HepG2 (cell line): ENCODE measurements around the gene LINGO3. TPM values are rescaled to one million over a fixed set of nuclear protein-coding genes. Genes with fewer than 3 reads are reported as not detected.
A peak's percentile ranks its signal among the peaks of the same experiment; 100 is the strongest.

Experiments used
- CTCF ChIP-seq: sonication (generic); formaldehyde crosslinking; IDR thresholded peaks from 2 replicates; pipeline ENCODE4 v1.5.0; 2020; ENCODE audit warnings: mild to moderate bottlenecking, missing genetic modification reagents, moderate library complexity
- DNMT3B ChIP-seq: conservative IDR thresholded peaks from 2 replicates; pipeline ENCODE4 v1.6.1; 2016; ENCODE audit warnings: missing biosample characterization, control low read depth
- GATAD2A ChIP-seq: IDR thresholded peaks from 2 replicates; pipeline ENCODE4 v1.6.1; 2016
- HOXA9 ChIP-seq: sonication (generic); formaldehyde crosslinking; IDR thresholded peaks from 2 replicates; pipeline ENCODE4 v1.8.1; 2022; ENCODE audit warnings: missing genetic modification reagents, mild to moderate bottlenecking, moderate library complexity, borderline replicate concordance
- ISX ChIP-seq: sonication (generic); formaldehyde crosslinking; conservative IDR thresholded peaks from 2 replicates; pipeline ENCODE4 v1.5.0; 2020; ENCODE audit warnings: missing genetic modification reagents
- MAFK ChIP-seq, 2 experiments: IDR thresholded peaks in 1 of 2; conservative IDR thresholded peaks in 1 of 2; 2 replicates each; pipeline ENCODE4 v1.6.1; 2011; ENCODE audit warnings: improper control_type of control experiment in 2 of 2, low read length in 2 of 2
- NFE2L1 ChIP-seq: sonication (generic); formaldehyde crosslinking; IDR thresholded peaks from 2 replicates; pipeline ENCODE4 v1.4.0; 2020; ENCODE audit warnings: missing genetic modification reagents, mild to moderate bottlenecking, borderline replicate concordance
- PLRG1 ChIP-seq: fragments of 450-650 bp; conservative IDR thresholded peaks from 2 replicates; pipeline ENCODE4 v1.6.1; 2016
- PREB ChIP-seq: sonication (generic); formaldehyde crosslinking; IDR thresholded peaks from 2 replicates; pipeline ENCODE4 v1.4.0; 2020; ENCODE audit warnings: missing genetic modification reagents
- RXRA ChIP-seq: sonication (generic); formaldehyde crosslinking; IDR thresholded peaks from 2 replicates; pipeline ENCODE4 v1.5.1; 2020; ENCODE audit warnings: missing genetic modification reagents
- SIN3A ChIP-seq: IDR thresholded peaks from 2 replicates; pipeline ENCODE4 v1.6.1; 2011; ENCODE audit warnings: low read depth, mild to moderate bottlenecking, control low read depth, low read length, borderline replicate concordance
- SMYD3 ChIP-seq: sonication (generic); formaldehyde crosslinking; IDR thresholded peaks from 2 replicates; pipeline ENCODE4 v1.8.1; 2023; ENCODE audit warnings: mild to moderate bottlenecking, missing genetic modification reagents
- TEF ChIP-seq: sonication (generic); formaldehyde crosslinking; IDR thresholded peaks from 2 replicates; pipeline ENCODE4 v1.5.0; 2020; ENCODE audit warnings: missing genetic modification reagents
- TERF1 ChIP-seq: sonication (generic); formaldehyde crosslinking; IDR thresholded peaks from 2 replicates; pipeline ENCODE4 v1.8.0; 2022; ENCODE audit warnings: mild to moderate bottlenecking, missing genetic modification reagents, moderate library complexity
- ZBTB3 ChIP-seq: sonication (generic); formaldehyde crosslinking; IDR thresholded peaks from 2 replicates; pipeline ENCODE4 v1.4.0; 2020; ENCODE audit warnings: low read depth, mild to moderate bottlenecking, moderate library complexity, missing genetic modification reagents, borderline replicate concordance
- ZFP36L2 ChIP-seq: sonication (generic); formaldehyde crosslinking; IDR thresholded peaks from 2 replicates; pipeline ENCODE4 v1.4.0; 2020; ENCODE audit warnings: missing genetic modification reagents
- ZMYM2 ChIP-seq: sonication (generic); formaldehyde crosslinking; IDR thresholded peaks from 2 replicates; pipeline ENCODE4 v1.8.0; 2022; ENCODE audit warnings: mild to moderate bottlenecking, missing genetic modification reagents
- ZNF510 ChIP-seq: sonication (generic); formaldehyde crosslinking; IDR thresholded peaks from 2 replicates; pipeline ENCODE4 v1.4.0; 2020; ENCODE audit warnings: low read depth, mild to moderate bottlenecking, missing genetic modification reagents
- ZNF615 ChIP-seq: sonication (generic); formaldehyde crosslinking; IDR thresholded peaks from 2 replicates; pipeline ENCODE4 v1.5.0; 2020; ENCODE audit warnings: mild to moderate bottlenecking, missing genetic modification reagents, borderline replicate concordance
- ZNF850 ChIP-seq: sonication (generic); formaldehyde crosslinking; conservative IDR thresholded peaks from 2 replicates; pipeline ENCODE4 v1.9.0; 2021; ENCODE audit warnings: mild to moderate bottlenecking, missing genetic modification reagents
- ZSCAN29 ChIP-seq: sonication (generic); formaldehyde crosslinking; conservative IDR thresholded peaks from 2 replicates; pipeline ENCODE4 v1.4.0; 2020; ENCODE audit warnings: mild to moderate bottlenecking, missing genetic modification reagents
- polyA plus RNA-seq, 8 experiments: library from polyadenylated mRNA; depleted of rRNA in 3 of 8; stranded (reverse) in 7 of 8; unstranded in 1 of 8; fragments of >200 nt; fragmentation: Illumina TruSeq in 4 of 8; extraction: Trizol in 4 of 8; gene quantifications; 2 replicates each; pipeline versions ENCODE4 v1.2.1 to v1.2.3, GENCODE V29; 2011 to 2016; ENCODE audit warnings: low read depth in 4 of 8, missing spikeins in 1 of 8, mixed read lengths in 1 of 8; ENCODE audit not compliant: insufficient read depth in 1 of 8
- total RNA-seq, 5 experiments: library from RNA; depleted of rRNA; stranded (reverse); fragments of >200 nt; fragmentation: Illumina TruSeq; extraction: Trizol; gene quantifications; 2 replicates each; pipeline ENCODE4 v1.2.3, GENCODE V29; 2016; ENCODE audit warnings: low read depth in 1 of 5
- TF ChIP-seq, protein P1 (sequence below): IDR thresholded peaks from 2 replicates; pipeline ENCODE4 v1.6.1; 2018; ENCODE audit warnings: missing genetic modification reagents, mild to moderate bottlenecking, missing compliant biosample characterization
- TF ChIP-seq, protein P2 (sequence below): sonication (generic); formaldehyde crosslinking; IDR thresholded peaks from 2 replicates; pipeline ENCODE4 v1.4.0; 2020; ENCODE audit warnings: missing genetic modification reagents, mild to moderate bottlenecking, borderline replicate concordance

LINGO3 gene
- total and polyA plus RNA-seq, 2 of the 13 experiments (the other 11 are each of a cell fraction or from before 2014, with no cell fraction given) = not detected

DNA sequence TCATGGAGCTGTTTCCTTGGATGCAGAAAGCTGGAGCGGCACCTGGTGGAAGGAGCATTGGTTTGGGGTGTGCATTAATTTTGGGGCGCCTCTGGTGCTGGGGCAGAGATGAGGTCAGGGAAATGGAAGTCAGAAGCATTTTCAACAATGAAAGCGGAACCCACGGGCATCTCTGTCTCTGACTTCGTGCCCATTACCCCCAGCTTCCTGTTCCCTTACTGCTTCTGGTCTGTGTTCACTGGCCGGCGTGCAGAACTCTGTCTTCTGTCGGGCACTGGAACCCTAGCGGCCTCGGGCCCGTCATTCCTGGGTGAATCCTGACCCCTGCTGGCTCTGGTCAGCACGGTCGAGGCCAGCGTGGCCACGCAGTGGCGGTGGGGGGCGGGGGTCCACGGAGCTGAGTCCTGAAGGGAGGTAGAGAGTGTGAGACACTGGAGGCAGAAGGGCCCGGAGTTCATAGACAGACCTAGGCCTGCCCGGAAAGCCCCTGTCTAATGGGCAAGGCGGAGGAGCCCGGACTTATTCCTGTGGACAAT lies 7.9 kb upstream of the LINGO3 start (continued):
- TF ChIP-seq, protein P1, sequence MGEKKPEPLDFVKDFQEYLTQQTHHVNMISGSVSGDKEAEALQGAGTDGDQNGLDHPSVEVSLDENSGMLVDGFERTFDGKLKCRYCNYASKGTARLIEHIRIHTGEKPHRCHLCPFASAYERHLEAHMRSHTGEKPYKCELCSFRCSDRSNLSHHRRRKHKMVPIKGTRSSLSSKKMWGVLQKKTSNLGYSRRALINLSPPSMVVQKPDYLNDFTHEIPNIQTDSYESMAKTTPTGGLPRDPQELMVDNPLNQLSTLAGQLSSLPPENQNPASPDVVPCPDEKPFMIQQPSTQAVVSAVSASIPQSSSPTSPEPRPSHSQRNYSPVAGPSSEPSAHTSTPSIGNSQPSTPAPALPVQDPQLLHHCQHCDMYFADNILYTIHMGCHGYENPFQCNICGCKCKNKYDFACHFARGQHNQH (CRISPR knock-in tag) = peak; percentile 80; the same call in 1 of the 2 replicates
- no peak for TF ChIP-seq MAFK (conservative IDR thresholded peaks at IDR 0.05 in 1 of 2, IDR thresholded peaks at IDR 0.05 in 1 of 2; ENCODE audit: low read length in 2 of 2)
- no peak for TF ChIP-seq SIN3A
- TF ChIP-seq DNMT3B = no peak
- no peak for TF ChIP-seq NFE2L1 (CRISPR knock-in tag)
- no peak for TF ChIP-seq PREB (CRISPR knock-in tag)
- 0 out of 2 replicates have a peak, but pooled peaks have one; percentile 56 for TF ChIP-seq ZMYM2 (CRISPR knock-in tag)
- TF ChIP-seq ZFP36L2 = no peak
- TF ChIP-seq ZNF850 (CRISPR knock-in tag) = no peak
- TF ChIP-seq ZSCAN29 = peak; percentile 80; the same call in 1 of the 2 replicates
- TF ChIP-seq ISX (CRISPR knock-in tag) = no peak
- TF ChIP-seq HOXA9 (CRISPR knock-in tag) = no peak
- TF ChIP-seq ZNF615 (CRISPR knock-in tag) = no peak
- no peak for TF ChIP-seq TEF (CRISPR knock-in tag)
- TF ChIP-seq ZNF510 (CRISPR knock-in tag) = no peak
- TF ChIP-seq, protein P2, sequence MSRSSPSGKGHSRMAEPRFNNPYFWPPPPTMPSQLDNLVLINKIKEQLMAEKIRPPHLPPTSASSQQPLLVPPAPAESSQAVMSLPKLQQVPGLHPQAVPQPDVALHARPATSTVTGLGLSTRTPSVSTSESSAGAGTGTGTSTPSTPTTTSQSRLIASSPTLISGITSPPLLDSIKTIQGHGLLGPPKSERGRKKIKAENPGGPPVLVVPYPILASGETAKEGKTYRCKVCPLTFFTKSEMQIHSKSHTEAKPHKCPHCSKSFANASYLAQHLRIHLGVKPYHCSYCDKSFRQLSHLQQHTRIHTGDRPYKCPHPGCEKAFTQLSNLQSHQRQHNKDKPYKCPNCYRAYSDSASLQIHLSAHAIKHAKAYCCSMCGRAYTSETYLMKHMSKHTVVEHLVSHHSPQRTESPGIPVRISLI = no peak
- no peak for TF ChIP-seq ZBTB3
- TF ChIP-seq SMYD3 = no peak
- TF ChIP-seq RXRA = 0 out of 2 replicates have a peak, but pooled peaks have one; percentile 15
- TF ChIP-seq CTCF (CRISPR knock-in tag) = peak; percentile 98
- TF ChIP-seq GATAD2A (CRISPR knock-in tag) = peak; percentile 63
- TF ChIP-seq PLRG1 = no peak
- no peak for TF ChIP-seq TERF1 (CRISPR knock-in tag)
